Loucy (cell line): ENCODE results near the gene SCN3A.
A peak's percentile ranks its signal among the peaks of the same experiment; 100 is the strongest.

Experiments
- H2AFZ ChIP-seq: fragments of 200-600 bp; sonication (generic); 2 replicates; pipeline ENCODE4 v1.6.0; 2016; ENCODE audit warnings: antibody characterized with exemption, mild to moderate bottlenecking, low read length, moderate library complexity
- H3F3A ChIP-seq: fragments of 200-600 bp; 2 replicates; pipeline ENCODE4 v1.6.0; 2016; ENCODE audit warnings: antibody characterized with exemption, low read depth, mild to moderate bottlenecking
- H3K27me3 ChIP-seq: fragments of 200-600 bp; sonication (generic); 2 replicates; pipeline ENCODE4 v1.6.1; 2014; ENCODE audit warnings: low read length, mild to moderate bottlenecking; ENCODE audit not compliant: insufficient read depth, poor library complexity, severe bottlenecking
- H3K36me3 ChIP-seq: fragments of 200-600 bp; sonication (generic); 2 replicates; pipeline ENCODE4 v1.6.1; 2016; ENCODE audit warnings: low read length; ENCODE audit not compliant: insufficient read depth
- H3K4me1 ChIP-seq: fragments of 200-600 bp; sonication (generic); 2 replicates; pipeline ENCODE4 v1.5.1; 2014; ENCODE audit warnings: low read length, mild to moderate bottlenecking; ENCODE audit not compliant: insufficient read depth, poor library complexity, severe bottlenecking
- H3K4me2 ChIP-seq: fragments of 200-600 bp; sonication (generic); 2 replicates; pipeline ENCODE4 v1.6.0; 2014; ENCODE audit warnings: antibody characterized with exemption, low read length, low read depth, mild to moderate bottlenecking; ENCODE audit not compliant: poor library complexity, severe bottlenecking
- H3K4me3 ChIP-seq: fragments of 200-600 bp; sonication (generic); 2 replicates; pipeline ENCODE4 v1.5.1; 2014; ENCODE audit warnings: low read length, mild to moderate bottlenecking, mixed read lengths; ENCODE audit not compliant: poor library complexity, severe bottlenecking
- H3K79me2 ChIP-seq: fragments of 200-600 bp; sonication (generic); 2 replicates; pipeline ENCODE4 v1.6.1; 2014; ENCODE audit warnings: low read length; ENCODE audit not compliant: insufficient read depth
- H3K9ac ChIP-seq: fragments of 200-600 bp; sonication (generic); 2 replicates; pipeline ENCODE4 v1.6.0; 2014; ENCODE audit warnings: mild to moderate bottlenecking, low read depth, low read length, moderate library complexity; ENCODE audit not compliant: poor library complexity, severe bottlenecking
- H3K9me2 ChIP-seq: fragments of 200-600 bp; sonication (generic); replicated peaks from 2 replicates; pipeline ENCODE4 v1.6.1; 2016; ENCODE audit warnings: low read depth, low read length, mixed read lengths
- H3K9me3 ChIP-seq: fragments of 200-600 bp; sonication (generic); 2 replicates; pipeline ENCODE4 v1.6.1; 2014; ENCODE audit warnings: mild to moderate bottlenecking, antibody characterized with exemption, low read length, low read depth; ENCODE audit not compliant: insufficient read depth
- H4K20me1 ChIP-seq: fragments of 200-600 bp; sonication (generic); 2 replicates; pipeline ENCODE4 v1.6.0; 2014; ENCODE audit warnings: antibody characterized with exemption, low read length, mild to moderate bottlenecking; ENCODE audit not compliant: insufficient read depth, poor library complexity, severe bottlenecking
- CTCF ChIP-seq: fragments of 200-600 bp; sonication (generic); conservative IDR thresholded peaks from 2 replicates; pipeline ENCODE4 v1.5.1; 2014; ENCODE audit warnings: mild to moderate bottlenecking, antibody characterized with exemption, low read length
- EZH2phosphoT487 ChIP-seq: fragments of 200-600 bp; IDR thresholded peaks from 2 replicates; pipeline ENCODE4 v1.6.1; 2018; ENCODE audit warnings: antibody characterized with exemption, mild to moderate bottlenecking, moderate library complexity, borderline replicate concordance

Gene SCN3A

GRCh38 chr2:165067643-165068486 lies 136.0 kb downstream of the SCN3A start:
- H3K27me3 ChIP-seq = no peaks in the 10 kb centered on the region
- peaks cover 28% of the 10 kb centered on the region for H3K4me1 ChIP-seq
- H3K9me3 ChIP-seq = no peaks in the 10 kb centered on the region
- H3K4me3 ChIP-seq = peak overlapping the region; percentile 40
- no peaks in the 10 kb centered on the region for H3K79me2 ChIP-seq
- H3F3A ChIP-seq = no peaks in the 10 kb centered on the region
- H3K9ac ChIP-seq = no peak overlapping the region
- no peak for TF ChIP-seq CTCF
- TF ChIP-seq EZH2phosphoT487 = no peak
- no peaks in the 10 kb centered on the region for H3K9me2 ChIP-seq
- H3K4me2 ChIP-seq = peak overlapping the region; percentile 61
- H2AFZ ChIP-seq = peak overlapping the region; percentile 72; the same call in 1 of the 2 replicates
- H3K36me3 ChIP-seq = no peaks in the 10 kb centered on the region
- H4K20me1 ChIP-seq = no peaks in the 10 kb centered on the region

DNA sequence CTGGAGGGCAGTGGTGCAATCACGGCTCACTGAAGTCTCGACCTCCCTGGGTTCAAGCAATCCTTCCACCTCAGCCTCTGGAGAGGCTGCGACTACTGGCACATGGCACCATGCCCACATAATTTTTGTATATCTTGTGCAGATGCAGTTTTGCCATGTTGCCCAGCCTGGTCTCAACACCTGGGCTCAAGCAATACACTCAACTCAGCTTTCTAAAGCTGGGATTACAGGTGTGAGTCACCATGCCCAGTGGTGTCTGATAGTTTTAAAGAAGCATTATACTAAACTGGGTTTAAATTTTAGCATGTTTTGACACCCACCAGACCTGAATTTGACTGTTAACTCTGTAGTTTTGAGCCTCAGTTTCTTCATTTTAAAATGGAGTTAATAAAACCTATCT lies 139.1 kb downstream of the SCN3A start:
- H3K27me3 ChIP-seq = no peaks in the 10 kb centered on the region
- H3K4me3 ChIP-seq = no peak overlapping the region
- no peaks in the 10 kb centered on the region for H3K36me3 ChIP-seq
- H4K20me1 ChIP-seq = no peaks in the 10 kb centered on the region
- H3K79me2 ChIP-seq = no peaks in the 10 kb centered on the region
- TF ChIP-seq CTCF (no peak), EZH2phosphoT487 (no peak)
- H3K9me3 ChIP-seq = no peaks in the 10 kb centered on the region
- H3F3A ChIP-seq = no peaks in the 10 kb centered on the region
- H3K9me2 ChIP-seq = no peaks in the 10 kb centered on the region
- no peak overlapping the region for H3K4me2 ChIP-seq
- peaks cover 38% of the 10 kb centered on the region for H3K4me1 ChIP-seq
- H3K9ac ChIP-seq = no peak overlapping the region
- H2AFZ ChIP-seq = no peak overlapping the region

GRCh38 chr2:165060411-165060810 lies 143.4 kb downstream of the SCN3A start:
- Histone ChIP-seq H3K4me3 (no peak overlapping the region), H3F3A (peaks cover 4% of the 10 kb centered on the region; the same call in 1 of the 2 replicates), H3K4me2 (no peak overlapping the region), H3K4me1 (peaks cover 55% of the 10 kb centered on the region), H4K20me1 (no peaks in the 10 kb centered on the region), H3K27me3 (no peaks in the 10 kb centered on the region), H3K79me2 (no peaks in the 10 kb centered on the region), H3K9ac (no peak overlapping the region), H2AFZ (no peak overlapping the region), H3K36me3 (no peaks in the 10 kb centered on the region), H3K9me2 (no peaks in the 10 kb centered on the region), H3K9me3 (no peaks in the 10 kb centered on the region)
- TF ChIP-seq CTCF (no peak), EZH2phosphoT487 (no peak)
